K562 (cell line): Measurements from ENCODE around the gene ORC4.

Source experiments
- CEBPB ChIP-seq: fragments of 450-650 bp; IDR thresholded peaks from 2 replicates; pipeline ENCODE4 v1.6.1; 2016; ENCODE audit warnings: missing genetic modification characterization, missing compliant biosample characterization
- E4F1 ChIP-seq: fragments of 250-450 bp; sonication (Bioruptor Pico); IDR thresholded peaks from 2 replicates; pipeline ENCODE4 v1.5.0; 2021; ENCODE audit warnings: mild to moderate bottlenecking, borderline replicate concordance
- HDAC6 ChIP-seq: IDR thresholded peaks from 2 replicates; pipeline ENCODE4 v1.6.1; 2012; ENCODE audit warnings: low read depth, mild to moderate bottlenecking, control low read depth, inconsistent platforms, low read length, moderate library complexity
- RB1 ChIP-seq: fragments of 450-650 bp; IDR thresholded peaks from 2 replicates; pipeline ENCODE4 v1.6.1; 2017; ENCODE audit warnings: low read depth, mild to moderate bottlenecking
- USF1 ChIP-seq: sonication (generic); formaldehyde crosslinking; IDR thresholded peaks from 2 replicates; pipeline ENCODE4 v1.9.0; 2022; ENCODE audit warnings: mild to moderate bottlenecking, missing genetic modification reagents

- TF ChIP-seq RB1 (no peak), CEBPB (tag) (no peak), USF1 (no peak), E4F1 (CRISPR knock-in tag) (no peak), HDAC6 (no peak)
Observed at GRCh38 chr2:148067801-148068200, 47.3 kb upstream of the ORC4 start.
